GM21390 (cell line): ENCODE results near the gene SLC6A2.
"Not testable (repeated sequence)": the region's sequence is repeated elsewhere in the genome, so short reads cannot be mapped to it uniquely, and the experiment has no call there.

ENCODE experiments used
- ATAC-seq: cut with Tn5 transposase; IDR thresholded peaks from one replicate; pipeline ENCODE4 v1.9.1; 2021; ENCODE audit not compliant: unreplicated experiment

The SLC6A2 gene

GRCh38 chr16:55655897-55656681 lies at the start of gene SLC6A2:
Gene SLC6A2 (plus strand): TSS chr16:55655988. CDS start chr16:55656695, 707 bp downstream.
- ATAC-seq, result no peak

DNA sequence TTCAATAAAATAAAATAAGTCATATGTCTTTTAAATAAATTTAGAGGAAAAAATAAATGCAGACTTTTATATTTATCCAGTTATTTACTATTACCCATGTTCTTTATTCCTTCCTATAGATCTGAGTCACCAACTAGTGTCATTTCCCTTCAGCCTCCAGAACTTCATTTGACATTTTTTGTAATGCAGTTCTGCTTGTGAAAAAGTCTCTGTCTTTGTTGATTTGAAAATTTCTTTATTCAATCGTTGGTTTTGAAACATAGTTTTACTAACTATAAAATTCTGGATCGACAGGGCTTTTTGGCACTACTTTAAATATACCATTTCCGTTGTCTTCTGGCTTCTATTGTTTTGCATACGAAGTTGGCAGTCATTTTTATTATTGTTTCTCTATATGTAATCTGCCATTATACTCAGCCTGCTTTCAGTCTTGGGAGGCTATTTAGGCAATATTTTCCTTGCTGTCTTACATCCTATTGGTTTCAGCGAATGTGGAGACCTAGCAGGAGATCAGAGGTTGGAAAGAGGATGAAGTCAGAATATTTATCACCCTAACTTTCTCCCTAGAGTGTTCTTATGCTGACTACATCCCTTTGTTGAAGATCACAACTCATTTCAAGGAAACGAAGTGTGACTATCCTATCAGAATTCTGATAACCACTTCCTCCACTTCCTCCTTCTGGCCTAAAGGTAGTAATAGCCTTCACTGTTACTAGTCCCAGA lies 42.0 kb upstream of the SLC6A2 start:
- no peak for ATAC-seq

GRCh38 chr16:55615071-55615470 lies 40.7 kb upstream of the SLC6A2 start:
- no peak for ATAC-seq

- not testable (repeated sequence) for ATAC-seq
These were observed 40.1 kb upstream of the SLC6A2 start for GRCh38 chr16:55615670-55616069.

DNA sequence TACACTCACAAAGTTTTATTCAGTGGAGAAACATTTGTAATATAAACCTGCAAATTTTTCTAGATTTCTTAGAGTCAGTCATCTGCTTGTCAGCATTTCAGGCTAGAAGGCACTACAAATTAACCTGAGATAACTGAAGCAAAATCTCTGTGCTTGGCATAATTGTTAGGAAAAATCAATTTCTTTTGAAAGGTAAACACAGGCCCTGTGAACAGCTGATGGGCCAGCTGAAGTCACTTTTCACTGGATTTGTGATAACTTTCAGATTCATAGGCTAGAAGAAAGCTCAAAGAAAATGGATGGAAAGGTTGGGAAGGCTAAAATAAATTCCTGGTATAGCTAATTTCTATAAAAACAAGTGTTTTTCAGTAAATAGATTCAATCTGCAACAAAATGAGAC lies 34.0 kb upstream of the SLC6A2 start:
- no peak for ATAC-seq

- ATAC-seq, result no peak
These were observed 33.5 kb upstream of the SLC6A2 start for GRCh38 chr16:55622272-55622671.

DNA sequence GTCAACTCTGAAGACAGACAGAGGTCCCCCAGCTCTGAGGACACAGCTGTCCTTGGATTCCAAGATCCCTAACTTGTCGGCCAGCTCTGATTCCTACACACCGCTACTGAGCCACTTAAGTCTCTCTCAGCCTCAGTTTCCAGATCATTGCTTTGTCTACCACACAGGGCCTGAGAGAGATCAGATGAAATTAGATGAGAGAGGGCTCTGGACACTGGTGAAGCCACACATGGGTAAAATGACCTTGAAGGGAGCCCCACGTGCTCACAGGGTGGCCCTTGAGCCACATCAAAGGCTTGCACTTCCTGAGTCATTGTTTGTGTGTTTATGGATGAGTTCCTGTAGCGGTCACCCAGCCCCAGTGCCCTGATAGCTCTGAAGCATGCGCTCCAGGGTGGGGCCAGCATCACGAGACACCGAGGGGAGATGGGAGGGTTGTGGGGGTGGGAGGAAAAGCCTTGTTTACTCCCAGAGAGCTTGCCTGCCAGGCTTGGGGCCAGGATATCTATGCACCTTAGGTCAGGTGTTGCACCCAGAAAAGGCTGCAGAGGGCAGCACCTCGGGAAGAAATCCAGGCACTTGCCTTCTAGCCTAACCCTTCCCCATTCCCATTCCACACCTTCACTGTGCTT lies 32.7 kb upstream of the SLC6A2 start:
- no peak for ATAC-seq

DNA sequence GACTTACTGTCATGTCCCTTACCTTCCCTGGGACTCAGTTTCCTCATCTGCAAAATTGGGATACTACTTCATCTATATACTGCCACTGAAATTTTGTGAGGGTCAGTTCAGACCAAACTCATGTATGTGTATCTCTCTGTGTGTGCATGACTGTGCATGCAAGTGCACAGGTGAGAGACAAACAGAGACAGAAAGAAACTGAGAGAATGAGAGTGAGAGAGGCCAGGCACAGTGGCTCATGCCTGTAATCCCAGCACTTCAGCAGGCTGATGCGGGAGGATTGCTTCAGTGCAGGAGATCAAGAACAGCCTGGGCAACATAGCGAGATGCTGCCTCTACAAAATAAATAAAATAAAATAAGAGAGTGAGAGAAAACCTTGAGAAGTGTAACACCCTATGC lies 32.1 kb upstream of the SLC6A2 start:
- ATAC-seq, result no peak

GRCh38 chr16:55624696-55625095 lies 31.1 kb upstream of the SLC6A2 start:
- ATAC-seq, result no peak

- no peak for ATAC-seq
These were observed 29.9 kb upstream of the SLC6A2 start for GRCh38 chr16:55625843-55626242.

DNA sequence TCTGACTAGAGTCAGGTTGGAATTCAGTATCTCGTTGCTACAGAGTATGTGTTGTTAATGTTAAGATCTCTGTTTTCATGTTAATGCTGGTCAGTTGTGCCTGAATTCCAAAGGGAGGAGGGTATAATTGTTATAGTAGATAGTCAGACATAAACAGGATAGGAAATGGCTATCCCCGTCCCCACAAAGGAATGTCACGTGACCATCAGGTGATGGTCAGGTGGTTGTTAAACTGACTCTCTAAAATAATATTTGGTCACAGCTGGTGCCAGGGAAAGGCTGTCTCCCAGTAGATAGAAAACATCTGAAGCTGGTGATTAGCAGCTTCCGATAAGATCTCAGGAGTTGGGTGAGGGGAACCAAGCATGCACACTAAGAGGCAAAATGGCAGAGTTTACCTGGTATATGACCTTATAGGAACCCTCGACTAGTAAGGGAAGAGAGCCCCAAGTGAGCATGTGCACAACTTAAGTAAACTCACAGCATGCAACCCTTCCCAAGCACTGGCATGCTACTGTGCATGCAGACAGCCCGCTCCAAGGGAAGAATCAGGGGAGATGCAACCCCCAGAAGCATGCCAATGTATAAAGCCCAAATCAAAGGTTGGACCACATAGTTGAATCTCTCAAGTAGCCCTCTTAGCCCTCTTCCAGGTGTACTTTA lies 27.4 kb upstream of the SLC6A2 start:
- no peak for ATAC-seq

DNA sequence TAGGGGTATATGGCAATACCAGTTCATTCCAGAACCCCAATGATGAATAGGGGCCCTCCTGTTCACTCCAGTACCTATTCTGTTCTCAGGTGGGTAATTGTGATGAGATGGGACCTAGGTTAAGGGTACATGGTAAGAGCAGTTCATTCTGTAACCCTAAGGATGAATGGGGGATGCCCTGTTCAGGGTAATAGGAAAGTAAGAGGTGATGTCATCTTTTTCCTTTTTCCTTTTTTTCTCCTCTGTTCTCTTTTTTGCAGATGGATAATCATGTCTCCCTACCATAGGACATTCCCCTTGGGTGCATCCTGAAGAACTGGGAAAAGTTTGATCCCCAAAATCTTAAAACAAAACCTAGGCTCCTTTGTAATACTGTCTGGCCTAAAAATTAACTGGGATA lies 25.0 kb upstream of the SLC6A2 start:
- no peak for ATAC-seq

GRCh38 chr16:55632259-55632658 lies 23.5 kb upstream of the SLC6A2 start:
- ATAC-seq, result no peak

DNA sequence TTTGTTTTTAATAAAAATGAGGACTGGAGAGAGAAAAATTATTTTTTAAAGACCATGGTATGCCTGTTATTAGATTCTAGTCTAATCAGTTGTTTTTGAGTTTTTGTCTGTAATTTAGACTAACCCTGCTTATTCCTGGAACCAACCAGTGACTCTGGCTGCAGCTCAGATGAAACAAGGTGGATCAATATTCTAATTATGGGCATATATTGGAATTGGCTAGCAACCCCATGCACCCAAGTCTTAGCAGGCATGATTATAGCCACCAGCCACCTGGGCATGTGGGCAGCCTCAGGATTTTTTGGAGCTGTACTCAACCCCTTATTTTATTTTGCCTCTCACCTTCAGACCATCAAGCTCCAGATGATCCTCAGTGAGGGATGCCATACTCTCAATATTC lies 21.6 kb upstream of the SLC6A2 start:
- ATAC-seq, result no peak

GRCh38 chr16:55638256-55638655 lies 17.5 kb upstream of the SLC6A2 start:
- ATAC-seq, result no peak

DNA sequence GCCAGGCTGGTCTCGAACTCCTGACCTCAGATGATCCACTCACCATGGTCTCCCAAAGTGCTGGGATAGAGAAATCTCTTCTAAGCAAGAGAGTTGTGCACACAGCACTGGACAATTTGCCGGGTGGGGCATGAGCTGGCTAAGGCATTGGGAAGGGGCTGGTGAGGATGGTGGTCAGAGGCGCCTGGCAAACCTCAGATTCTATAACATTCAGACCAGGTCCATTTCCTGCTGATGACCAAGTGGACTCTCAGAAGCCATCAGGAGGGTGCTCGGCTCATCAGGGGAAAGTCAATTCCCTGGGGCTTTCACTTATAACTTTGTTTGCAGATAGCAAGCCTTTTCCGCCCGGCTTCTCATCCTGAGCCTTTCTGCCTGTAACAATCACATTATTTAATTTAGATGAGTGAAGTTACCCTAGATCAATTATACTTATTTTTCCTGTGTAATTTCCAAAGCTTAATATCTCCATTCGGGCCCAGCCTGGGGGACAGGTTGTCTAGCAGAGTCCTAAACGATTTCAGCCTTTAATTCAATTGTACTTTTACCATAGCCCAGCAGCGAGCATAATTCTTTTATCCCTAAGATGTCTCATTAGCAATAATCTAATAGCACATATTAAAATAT lies 15.0 kb upstream of the SLC6A2 start:
- ATAC-seq, result no peak

- no peak for ATAC-seq
These were observed 14.2 kb upstream of the SLC6A2 start for GRCh38 chr16:55641430-55642056.

DNA sequence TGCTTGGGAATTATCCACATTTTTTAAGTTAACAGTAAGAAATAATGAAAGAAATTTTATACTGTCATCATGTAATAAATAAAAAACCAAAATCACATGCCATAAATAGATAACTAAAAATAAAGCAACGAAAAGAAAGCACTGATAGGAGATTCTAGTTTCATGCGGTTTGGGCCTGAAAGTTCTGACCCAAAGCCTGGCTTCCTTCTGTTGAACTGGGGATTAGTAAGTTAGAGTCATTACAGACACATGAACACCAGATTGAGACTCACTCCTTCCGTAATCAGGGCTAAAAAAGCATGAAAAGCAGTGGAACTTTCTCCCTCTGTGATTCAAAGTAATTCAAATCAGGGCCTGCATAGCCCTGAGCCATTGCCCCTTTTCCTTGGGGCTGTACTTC lies 13.2 kb upstream of the SLC6A2 start:
- ATAC-seq, result no peak

DNA sequence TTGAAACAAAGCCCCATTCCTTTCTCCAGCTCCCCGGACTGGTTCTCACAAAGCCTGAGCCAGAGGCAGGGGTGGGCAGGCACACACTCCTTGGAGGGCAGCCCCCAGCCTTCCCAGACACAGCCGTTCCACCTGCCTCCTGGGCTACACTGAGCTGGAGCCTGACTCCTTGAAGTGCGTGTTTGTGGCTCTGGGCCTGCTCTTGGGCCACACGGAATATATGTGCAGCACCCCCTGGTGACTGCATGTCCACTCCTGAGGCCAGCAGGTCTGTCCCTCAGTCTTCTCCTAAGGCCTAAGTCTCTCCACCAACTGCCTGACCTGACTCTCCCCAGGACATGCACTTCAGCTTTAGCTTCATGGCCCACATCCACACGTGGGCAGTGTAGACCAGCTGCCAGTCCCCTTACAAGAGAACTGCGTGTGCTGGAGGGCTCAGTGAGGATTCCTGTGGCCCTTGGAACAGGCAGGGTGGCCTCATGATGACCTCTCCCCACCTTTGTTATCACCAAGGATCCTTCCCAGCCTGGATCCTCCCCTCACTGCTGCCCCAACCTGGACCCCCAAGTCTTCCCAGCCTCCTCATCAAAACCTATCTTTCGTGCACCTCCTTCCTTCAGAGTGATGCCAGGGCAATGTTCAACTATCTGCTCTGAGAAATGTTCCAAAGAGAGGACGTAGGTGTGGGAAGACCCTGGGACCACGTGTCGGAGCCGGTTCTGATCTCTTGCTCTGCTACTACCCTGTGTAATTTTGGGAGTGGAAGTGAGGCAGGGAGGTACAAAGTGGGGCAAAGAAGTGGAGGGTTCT lies 12.4 kb upstream of the SLC6A2 start:
- ATAC-seq, result no peak

GRCh38 chr16:55645986-55646385 lies 9.8 kb upstream of the SLC6A2 start:
- no peak for ATAC-seq
